Suprapubic skin (tissue), 4 donors: ENCODE measurements around the gene ATP1A2. TPM values are rescaled to one million over a fixed set of nuclear protein-coding genes. Genes with fewer than 3 reads are reported as not detected.
A peak's percentile ranks its signal among the peaks of the same experiment; 100 is the strongest.

Source experiments
- DNase-seq, 2 donors: peaks; one replicate each; pipeline ENCODE4 v3.0.0-alpha.2; 2019; ENCODE audit warnings: low spot score in 2 of 2
- H3K27ac ChIP-seq: fragments of 200-600 bp; sonication (generic); one replicate; pipeline ENCODE4 v1.5.1; 2019
- H3K27me3 ChIP-seq: fragments of 200-600 bp; sonication (generic); one replicate; pipeline ENCODE4 v1.5.1; 2019
- H3K36me3 ChIP-seq: fragments of 200-600 bp; sonication (generic); one replicate; pipeline ENCODE4 v1.5.1; 2019
- H3K4me1 ChIP-seq: fragments of 200-600 bp; sonication (generic); one replicate; pipeline ENCODE4 v1.5.1; 2019
- H3K4me3 ChIP-seq: fragments of 200-600 bp; sonication (generic); one replicate; pipeline ENCODE4 v1.5.1; 2019; ENCODE audit warnings: mild to moderate bottlenecking
- H3K9me3 ChIP-seq: fragments of 200-600 bp; sonication (generic); one replicate; pipeline ENCODE4 v1.5.1; 2019
- CTCF ChIP-seq, 2 donors: fragments of 200-600 bp in 1 of 2; fragments of 450-650 bp in 1 of 2; sonication (generic) in 1 of 2; IDR thresholded peaks; one replicate each; pipeline ENCODE4 v1.5.1; 2016 to 2019; ENCODE audit warnings: antibody characterized with exemption in 2 of 2, mild to moderate bottlenecking in 1 of 2, moderate library complexity in 1 of 2
- EP300 ChIP-seq: sonication (generic); formaldehyde crosslinking; IDR thresholded peaks from one replicate; pipeline ENCODE4 v1.6.1; 2017; ENCODE audit warnings: antibody characterized with exemption
- POLR2A ChIP-seq, 2 donors: fragments of 450-650 bp; IDR thresholded peaks; one replicate each; pipeline ENCODE4 v1.6.1; 2017; ENCODE audit warnings: antibody characterized with exemption in 2 of 2, mild to moderate bottlenecking in 2 of 2, moderate library complexity in 2 of 2
- POLR2AphosphoS5 ChIP-seq, 3 donors: sonication (generic); formaldehyde crosslinking; IDR thresholded peaks; one replicate each; pipeline ENCODE4 v1.6.1; 2017; ENCODE audit warnings: antibody characterized with exemption in 3 of 3
- WGBS: methylation state at CpG from one replicate; pipeline ENCODE4 v1.1.5; 2018; 5-methylcytosine and 5-hydroxymethylcytosine counted together
- total RNA-seq, 4 donors: library from RNA; depleted of rRNA; stranded (reverse); fragments of >200 nt; gene quantifications; one replicate each; pipeline ENCODE4 v1.1.0, GENCODE V29; 2016

ATP1A2 gene
- total RNA-seq, 4 donors from 2014 or later = 4.2 to 6.9 (median 4.8) TPM

GRCh38 chr1:160143695-160144094 lies 28.1 kb downstream of the ATP1A2 start:
- H3K4me1 ChIP-seq = no peaks in the 10 kb centered on the region
- H3K27me3 ChIP-seq = no peaks in the 10 kb centered on the region
- no peaks in the 10 kb centered on the region for H3K9me3 ChIP-seq
- 32% methylated on average over 1 of the region's 1 CpG for WGBS
- peak in 1 of 2 donors; percentile 9 for DNase-seq
- no peak for TF ChIP-seq CTCF (IDR thresholded peaks at IDR 0.05)
- TF ChIP-seq EP300 = no peak
- TF ChIP-seq POLR2A (IDR thresholded peaks at IDR 0.05) = no peak
- TF ChIP-seq POLR2AphosphoS5 (IDR thresholded peaks at IDR 0.05) = no peak
- H3K36me3 ChIP-seq = no peaks in the 10 kb centered on the region
- no peak overlapping the region for H3K27ac ChIP-seq
- no peak overlapping the region for H3K4me3 ChIP-seq

- H3K9me3 ChIP-seq = no peaks in the 10 kb centered on the region
- DNase-seq = peak in 1 of 2 donors; percentile 15
- H3K27me3 ChIP-seq = no peaks in the 10 kb centered on the region
- no peak overlapping the region for H3K27ac ChIP-seq
- 63% methylated on average over 4 of the region's 4 CpGs for whole genome bisulfite sequencing
- TF ChIP-seq CTCF (IDR thresholded peaks at IDR 0.05) (no peak), EP300 (no peak), POLR2A (IDR thresholded peaks at IDR 0.05) (no peak), POLR2AphosphoS5 (IDR thresholded peaks at IDR 0.05) (no peak)
- H3K4me3 ChIP-seq = no peak overlapping the region
- no peaks in the 10 kb centered on the region for H3K36me3 ChIP-seq
- H3K4me1 ChIP-seq = peaks cover 4% of the 10 kb centered on the region
Observed at GRCh38 chr1:160144921-160145320, 29.4 kb downstream of the ATP1A2 start.

- Histone ChIP-seq H3K9me3 (no peaks in the 10 kb centered on the region), H3K4me3 (no peak overlapping the region), H3K27ac (no peak overlapping the region), H3K27me3 (no peaks in the 10 kb centered on the region), H3K4me1 (peaks cover 4% of the 10 kb centered on the region), H3K36me3 (no peaks in the 10 kb centered on the region)
- 93% methylated on average over 14 of the region's 14 CpGs for WGBS
- peak in 1 of 2 donors; percentile 0 for DNase-seq
- TF ChIP-seq EP300 (no peak), CTCF (IDR thresholded peaks at IDR 0.05) (no peak), POLR2A (IDR thresholded peaks at IDR 0.05) (no peak), POLR2AphosphoS5 (IDR thresholded peaks at IDR 0.05) (no peak)
Observed at GRCh38 chr1:160146107-160146506, 30.5 kb downstream of the ATP1A2 start.

- Histone ChIP-seq H3K27ac (no peak overlapping the region), H3K9me3 (no peaks in the 10 kb centered on the region), H3K4me1 (peaks cover 4% of the 10 kb centered on the region), H3K4me3 (no peak overlapping the region), H3K36me3 (no peaks in the 10 kb centered on the region), H3K27me3 (no peaks in the 10 kb centered on the region)
- TF ChIP-seq POLR2A (IDR thresholded peaks at IDR 0.05) (no peak), EP300 (no peak), CTCF (IDR thresholded peaks at IDR 0.05) (no peak), POLR2AphosphoS5 (IDR thresholded peaks at IDR 0.05) (no peak)
- no peak for DNase-seq
- WGBS = 87% methylated on average over 3 of the region's 3 CpGs
Observed at GRCh38 chr1:160148121-160148520, 32.6 kb downstream of the ATP1A2 start.

- Histone ChIP-seq H3K4me1 (peaks cover 4% of the 10 kb centered on the region), H3K27ac (no peak overlapping the region), H3K27me3 (no peaks in the 10 kb centered on the region), H3K36me3 (no peaks in the 10 kb centered on the region), H3K9me3 (no peaks in the 10 kb centered on the region), H3K4me3 (no peak overlapping the region)
- TF ChIP-seq POLR2AphosphoS5 (IDR thresholded peaks at IDR 0.05) = no peak
- TF ChIP-seq EP300 = no peak
- TF ChIP-seq CTCF (IDR thresholded peaks at IDR 0.05) = no peak
- TF ChIP-seq POLR2A (IDR thresholded peaks at IDR 0.05) = no peak
- DNase-seq = no peak
Observed at GRCh38 chr1:160149233-160149632, 33.7 kb downstream of the ATP1A2 start.
